ENCODE measurements around the gene SAE1.
A peak's percentile ranks its signal among the peaks of the same experiment; 100 is the strongest.

Gene SAE1

GRCh38 chr19:47129579-47129978 is 1.1 kb upstream of the SAE1 start:
- Histone ChIP-seq H3K36me3 (peaks cover 32% of the 10 kb centered on the region), H3K27me3 (ENCODE audit: insufficient read depth, low read depth, severe bottlenecking) (no peaks in the 10 kb centered on the region), H3K27ac (no peak overlapping the region), H3K9me3 (ENCODE audit: severe bottlenecking) (peaks cover 6% of the 10 kb centered on the region), H3K4me3 (ENCODE audit: low read depth, low read length) (no peak overlapping the region)
- no peak for TF ChIP-seq CTCF (IDR thresholded peaks at IDR 0.05; ENCODE audit: low read depth, low read length)
- DNase-seq, result no peak

DNA sequence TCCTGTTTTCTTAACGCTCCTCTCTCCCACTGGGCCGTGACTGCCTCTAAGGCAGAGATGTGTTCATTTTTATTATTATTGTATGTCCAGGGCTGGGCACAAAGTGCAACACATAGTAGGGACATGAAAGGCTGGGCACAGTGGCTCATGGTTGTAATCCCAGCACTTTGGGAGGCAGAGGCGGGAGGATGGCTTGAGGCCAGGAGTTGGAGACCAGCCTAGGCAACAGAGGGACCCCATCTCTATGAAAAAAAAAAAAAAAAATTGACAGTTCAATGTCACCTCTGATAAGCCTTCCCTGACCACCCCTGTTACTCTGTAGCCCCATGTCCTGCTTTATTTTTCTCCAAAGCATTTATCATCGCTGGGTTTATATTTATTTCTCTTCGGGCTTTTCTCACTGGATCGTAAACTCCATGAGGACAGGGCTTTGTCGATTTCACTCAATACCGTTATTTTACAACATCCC is 481 bp upstream of the SAE1 start:
- no peak for TF ChIP-seq CTCF (IDR thresholded peaks at IDR 0.05; ENCODE audit: low read depth, low read length)
- DNase-seq, result no peak
- Histone ChIP-seq H3K4me3 (ENCODE audit: low read depth, low read length) (no peak overlapping the region), H3K27me3 (ENCODE audit: insufficient read depth, low read depth, severe bottlenecking) (no peaks in the 10 kb centered on the region), H3K27ac (no peak overlapping the region; the same call in 1 of the 2 replicates), H3K9me3 (ENCODE audit: severe bottlenecking) (peaks cover 6% of the 10 kb centered on the region), H3K36me3 (peaks cover 37% of the 10 kb centered on the region)

DNA sequence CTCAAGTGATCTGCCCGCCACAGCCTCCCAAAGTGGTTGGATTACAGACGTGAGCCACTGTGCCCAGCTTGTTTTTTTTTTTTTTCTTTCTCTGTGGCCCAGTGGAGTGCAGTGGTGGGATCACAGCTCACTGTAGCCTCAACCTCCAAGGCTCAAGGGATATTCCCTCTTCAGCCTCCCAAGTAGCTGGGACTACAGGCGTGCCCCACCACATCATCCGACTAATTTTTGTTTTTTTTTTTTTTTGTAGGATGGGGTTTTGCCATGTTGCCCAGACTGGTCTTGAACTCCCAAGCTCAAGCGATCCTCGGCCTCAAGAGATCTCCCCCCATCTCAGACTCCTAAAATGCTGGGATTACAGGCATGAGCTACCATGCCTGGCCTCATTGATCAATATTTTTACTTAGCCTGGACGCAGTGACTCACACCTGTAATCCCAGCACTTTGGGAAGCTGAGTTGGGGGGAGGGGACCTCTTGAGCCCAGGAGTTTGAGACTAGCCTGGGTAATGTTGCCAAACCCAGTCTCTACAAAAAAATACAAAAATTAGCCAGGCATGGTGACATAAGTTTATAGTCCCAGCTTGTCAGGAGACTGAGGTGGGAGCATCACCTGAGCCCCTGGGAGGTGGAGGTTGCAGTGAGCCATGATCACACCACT is 1.7 kb downstream of the SAE1 start:
- DNase-seq, result no peak
- H3K4me3 ChIP-seq (ENCODE audit: low read depth, low read length), result peak overlapping the region; percentile 74
- H3K9me3 ChIP-seq (ENCODE audit: severe bottlenecking), result peaks cover 6% of the 10 kb centered on the region
- H3K27me3 ChIP-seq (ENCODE audit: insufficient read depth, low read depth, severe bottlenecking), result no peaks in the 10 kb centered on the region
- no peak for TF ChIP-seq CTCF (IDR thresholded peaks at IDR 0.05; ENCODE audit: low read depth, low read length)
- H3K27ac ChIP-seq, result peak overlapping the region; percentile 98
- peaks cover 55% of the 10 kb centered on the region for H3K36me3 ChIP-seq

DNA sequence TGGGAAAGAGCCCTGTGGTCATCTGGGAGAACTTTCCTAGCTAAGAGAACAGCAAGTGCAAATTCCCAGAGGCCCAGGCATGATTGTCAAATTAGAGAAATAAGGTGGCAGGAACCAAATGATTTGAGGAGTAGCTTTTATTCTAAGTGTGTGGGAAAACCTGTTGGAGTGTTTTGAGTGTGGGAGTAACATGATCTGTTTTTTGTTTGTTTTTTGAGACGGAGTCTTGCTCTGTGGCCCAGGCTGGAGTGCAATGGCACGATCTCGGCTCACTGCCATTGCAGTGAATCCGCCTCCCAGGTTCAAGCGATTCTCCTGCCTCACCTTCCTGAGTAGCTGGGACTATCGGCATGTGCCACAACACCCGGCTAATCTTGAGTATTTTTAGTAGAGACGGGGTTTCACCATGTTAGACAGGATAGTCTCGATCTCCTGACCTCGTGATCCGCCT is 2.4 kb downstream of the SAE1 start:
- no peak overlapping the region; the same call in 1 of the 2 replicates for H3K27ac ChIP-seq
- H3K36me3 ChIP-seq, result peaks cover 62% of the 10 kb centered on the region
- H3K27me3 ChIP-seq (ENCODE audit: insufficient read depth, low read depth, severe bottlenecking), result no peaks in the 10 kb centered on the region
- peaks cover 6% of the 10 kb centered on the region for H3K9me3 ChIP-seq (ENCODE audit: severe bottlenecking)
- no peak overlapping the region for H3K4me3 ChIP-seq (ENCODE audit: low read depth, low read length)
- no peak for DNase-seq
- TF ChIP-seq CTCF (IDR thresholded peaks at IDR 0.05; ENCODE audit: low read depth, low read length), result no peak

GRCh38 chr19:47134545-47134944 is 3.9 kb downstream of the SAE1 start:
- no peak overlapping the region for H3K4me3 ChIP-seq (ENCODE audit: low read depth, low read length)

More at GRCh38 chr19:47134545-47134944, 3.9 kb downstream of the SAE1 start:
- peaks cover 75% of the 10 kb centered on the region for H3K36me3 ChIP-seq
- no peaks in the 10 kb centered on the region for H3K27me3 ChIP-seq (ENCODE audit: insufficient read depth, low read depth, severe bottlenecking)
- H3K27ac ChIP-seq, result no peak overlapping the region
- TF ChIP-seq CTCF (IDR thresholded peaks at IDR 0.05; ENCODE audit: low read depth, low read length), result no peak
- H3K9me3 ChIP-seq (ENCODE audit: severe bottlenecking), result peaks cover 6% of the 10 kb centered on the region
- no peak for DNase-seq

Measured in WERI-Rb-1 (cell line).